ENCODE results near the gene NUP43. TPM values are rescaled to one million over a fixed set of nuclear protein-coding genes. Genes with fewer than 3 reads are reported as not detected.
"Not testable (repeated sequence)": the region's sequence is repeated elsewhere in the genome, so short reads cannot be mapped to it uniquely, and the experiment has no call there.

NUP43 gene
- total and polyA plus RNA-seq, 12 donors = 10.0 to 34.3 (median 29.5) TPM

DNA sequence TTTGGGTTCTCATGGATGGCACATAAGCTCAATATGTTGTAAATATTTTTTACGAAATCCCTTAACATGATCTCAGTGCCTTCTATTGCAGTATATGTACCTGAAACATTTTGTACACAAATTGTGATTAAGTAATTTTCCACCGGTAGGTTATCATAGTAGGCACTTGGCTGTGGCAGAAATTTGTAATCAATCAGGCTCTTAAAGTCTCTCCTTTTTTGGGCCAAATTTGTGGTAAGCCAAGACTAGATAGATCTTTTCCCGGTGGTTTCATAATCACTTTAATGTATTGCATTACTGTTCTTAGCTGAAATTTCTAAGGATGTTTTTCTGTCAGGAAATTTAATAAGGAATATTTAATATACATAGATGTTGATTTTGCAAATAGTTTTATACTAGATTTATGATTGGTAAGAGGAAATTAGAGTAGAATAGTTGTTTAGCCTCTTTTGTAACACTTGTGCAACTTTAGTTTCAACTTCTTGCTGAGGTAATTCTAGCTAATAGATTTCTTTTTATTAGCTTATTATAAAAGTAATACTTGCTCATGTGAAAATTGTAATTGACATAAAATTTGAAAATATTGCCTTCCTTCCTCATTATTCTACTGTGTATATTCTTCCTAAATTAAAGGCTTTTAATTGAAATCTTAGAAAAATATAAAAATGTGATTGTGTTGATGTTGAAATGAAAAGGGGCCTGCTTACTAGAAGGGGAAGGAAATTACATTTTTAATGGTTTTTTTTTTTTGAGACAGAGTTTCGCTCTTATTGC, 6.5 kb upstream of the NUP43 start:
- Histone ChIP-seq H3K36me3 (peaks cover 0 to 12% (median 0%) of the 10 kb centered on the region in 9 donors), H3K9me3 (no peaks in the 10 kb centered on the region), H3K4me3 (no peak overlapping the region), H3K27me3 (no peaks in the 10 kb centered on the region), H3K4me1 (peaks cover 0 to 72% (median 42%) of the 10 kb centered on the region in 9 donors), H3K27ac (peak overlapping the region in 1 of 10 donors; percentile 66)
- WGBS, 2 donors = 85 to 92% methylated on average over 4 of the region's 4 CpGs
- TF ChIP-seq, protein P1, sequence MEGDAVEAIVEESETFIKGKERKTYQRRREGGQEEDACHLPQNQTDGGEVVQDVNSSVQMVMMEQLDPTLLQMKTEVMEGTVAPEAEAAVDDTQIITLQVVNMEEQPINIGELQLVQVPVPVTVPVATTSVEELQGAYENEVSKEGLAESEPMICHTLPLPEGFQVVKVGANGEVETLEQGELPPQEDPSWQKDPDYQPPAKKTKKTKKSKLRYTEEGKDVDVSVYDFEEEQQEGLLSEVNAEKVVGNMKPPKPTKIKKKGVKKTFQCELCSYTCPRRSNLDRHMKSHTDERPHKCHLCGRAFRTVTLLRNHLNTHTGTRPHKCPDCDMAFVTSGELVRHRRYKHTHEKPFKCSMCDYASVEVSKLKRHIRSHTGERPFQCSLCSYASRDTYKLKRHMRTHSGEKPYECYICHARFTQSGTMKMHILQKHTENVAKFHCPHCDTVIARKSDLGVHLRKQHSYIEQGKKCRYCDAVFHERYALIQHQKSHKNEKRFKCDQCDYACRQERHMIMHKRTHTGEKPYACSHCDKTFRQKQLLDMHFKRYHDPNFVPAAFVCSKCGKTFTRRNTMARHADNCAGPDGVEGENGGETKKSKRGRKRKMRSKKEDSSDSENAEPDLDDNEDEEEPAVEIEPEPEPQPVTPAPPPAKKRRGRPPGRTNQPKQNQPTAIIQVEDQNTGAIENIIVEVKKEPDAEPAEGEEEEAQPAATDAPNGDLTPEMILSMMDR (IDR thresholded peaks at IDR 0.05) = no peak
- no peak for ATAC-seq
- intact Hi-C loops (cut with DNase I) = no loop called here
- no peak for DNase-seq

DNA sequence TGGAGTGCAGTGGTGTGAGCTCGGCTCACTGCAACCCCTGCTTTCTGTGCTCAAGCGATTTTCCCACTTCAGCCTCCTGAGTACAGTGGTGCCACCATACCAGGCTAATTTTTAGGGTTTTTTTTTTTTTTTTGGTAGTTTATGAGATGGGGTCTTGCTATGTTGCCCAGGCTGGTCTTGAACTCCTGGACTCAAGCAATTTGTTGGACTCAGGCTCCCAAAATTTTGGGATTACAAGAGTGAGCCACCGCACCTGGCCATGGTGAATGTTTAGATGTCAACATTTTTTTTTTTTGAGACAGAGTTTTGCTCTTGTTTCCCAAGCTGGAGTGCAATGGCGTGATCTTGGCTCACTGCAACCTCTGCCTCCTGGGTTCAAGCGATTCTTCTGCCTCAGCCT, 5.6 kb upstream of the NUP43 start:
- H3K27ac ChIP-seq = peak overlapping the region in 1 of 10 donors; percentile 66
- 98 to 100% methylated on average over 5 of the region's 5 CpGs for WGBS, 2 donors
- ATAC-seq; DNase-seq; H3K4me3 ChIP-seq; H3K9me3 ChIP-seq; H3K36me3 ChIP-seq; intact Hi-C loops (cut with DNase I); H3K27me3 ChIP-seq: not testable (repeated sequence)
- H3K4me1 ChIP-seq = peaks cover 0 to 65% (median 43%) of the 10 kb centered on the region in 9 donors

DNA sequence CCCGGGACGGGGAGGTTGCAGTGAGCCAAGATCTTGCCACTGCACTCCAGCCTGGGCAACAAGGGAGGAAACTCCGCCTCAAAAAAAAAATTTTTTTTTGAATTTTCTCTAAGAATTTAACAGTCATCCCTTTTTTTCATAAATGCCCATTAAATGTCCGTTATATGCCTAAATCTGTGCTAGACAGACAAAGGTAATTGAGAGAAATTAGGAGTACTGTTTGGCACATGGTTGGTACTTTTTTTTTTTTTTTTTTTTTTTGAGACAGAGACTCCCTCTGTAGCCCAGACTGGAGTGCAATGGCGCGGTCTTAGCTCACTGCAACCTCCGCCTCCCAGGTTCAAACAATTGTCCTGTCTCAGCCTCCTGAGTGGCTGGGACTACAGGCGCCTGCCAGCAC, 4.9 kb upstream of the NUP43 start:
- DNase-seq (no peak), ATAC-seq (no peak)
- Histone ChIP-seq H3K27me3 (no peaks in the 10 kb centered on the region), H3K4me1 (peaks cover 0 to 63% (median 45%) of the 10 kb centered on the region in 9 donors), H3K36me3 (peaks cover 0 to 3% (median 0%) of the 10 kb centered on the region in 9 donors), H3K4me3 (peak overlapping the region in 6 of 10 donors; percentile 87 to 100 (median 98)), H3K9me3 (no peaks in the 10 kb centered on the region), H3K27ac (peak overlapping the region in 3 of 10 donors; percentile 26 to 96 (median 94))
- TF ChIP-seq, protein P1 (IDR thresholded peaks at IDR 0.05) = no peak
- WGBS, 2 donors = 83 to 96% methylated on average over 8 of the region's 8 CpGs
- intact Hi-C loops (cut with DNase I) = no loop called here

DNA sequence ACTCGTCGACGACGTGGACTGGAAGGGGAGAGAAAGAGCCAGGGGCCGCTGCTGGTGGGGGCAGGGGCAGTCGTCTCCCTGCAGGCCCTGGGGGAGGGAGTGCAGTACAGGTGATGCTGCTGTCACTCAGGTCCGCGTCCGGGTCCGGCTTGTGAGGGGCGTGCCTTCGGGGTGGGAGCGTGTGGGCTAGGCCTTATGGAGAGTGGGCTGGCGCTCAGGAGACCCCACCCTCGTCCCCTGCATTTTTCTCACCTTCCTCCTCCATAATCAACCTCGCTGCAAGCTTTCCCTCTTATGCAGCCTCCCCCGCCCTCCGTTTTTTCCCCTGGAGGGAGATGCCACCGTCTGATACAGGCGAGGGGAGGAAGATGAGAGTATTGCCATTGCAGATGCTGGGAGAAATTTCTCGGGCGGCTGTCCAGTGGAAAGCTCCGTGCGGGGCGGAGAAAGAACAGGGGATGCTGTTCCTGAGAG, 3.8 kb upstream of the NUP43 start:
- TF ChIP-seq, protein P1 (IDR thresholded peaks at IDR 0.05) = no peak
- Histone ChIP-seq H3K9me3 (no peaks in the 10 kb centered on the region), H3K4me3 (peak overlapping the region; percentile 72 to 100 (median 97)), H3K27me3 (no peaks in the 10 kb centered on the region), H3K36me3 (peaks cover 0 to 3% (median 0%) of the 10 kb centered on the region in 9 donors), H3K27ac (peak overlapping the region; percentile 80 to 96 (median 94)), H3K4me1 (peaks cover 0 to 63% (median 40%) of the 10 kb centered on the region in 9 donors)
- peak; percentile 26 to 52 for DNase-seq
- peak; percentile 2 to 63 (median 26) for ATAC-seq
- intact Hi-C loops (cut with DNase I) = no loop called here
- WGBS, 2 donors = 0 to 1% methylated on average over 22 to 25 of the region's 25 CpGs

Measured in heart right ventricle (tissue), 16 donors.